NT2/D1 (cell line): ENCODE measurements around the gene IL3RA.

Source experiments
- SUZ12 ChIP-seq: IDR thresholded peaks from 2 replicates; pipeline ENCODE4 v1.6.1; 2011; ENCODE audit not compliant: insufficient read length, insufficient read depth; ENCODE audit errors: extremely low read depth
- YY1 ChIP-seq: IDR thresholded peaks from 2 replicates; pipeline ENCODE4 v1.6.1; 2011; ENCODE audit not compliant: insufficient read length, insufficient read depth

DNA sequence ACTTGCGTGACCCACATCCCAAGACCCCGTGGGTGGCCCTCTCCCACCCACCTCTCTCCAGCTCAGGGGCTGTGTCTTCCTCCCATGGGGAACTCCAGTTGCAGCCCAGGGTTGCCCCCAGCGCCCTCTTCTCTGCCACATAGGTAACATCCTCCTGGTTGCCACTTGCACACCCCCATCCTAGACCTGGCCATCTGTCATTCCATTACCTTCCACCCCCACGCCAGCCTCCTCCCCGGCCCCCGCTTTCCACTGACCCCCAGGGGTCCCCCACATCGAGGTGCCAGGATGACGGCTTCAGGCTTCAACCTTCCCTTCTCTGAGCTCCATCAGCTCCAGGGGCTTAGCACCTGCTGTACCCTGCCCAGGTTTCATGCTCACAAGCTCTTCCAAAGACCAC lies 28.1 kb upstream of the IL3RA start:
- TF ChIP-seq SUZ12 (no peak), YY1 (no peak)
